Activated T-helper 9 cell treated with anti-CD3 and anti-CD28 coated beads, Interleukin-2, amount 50 U/mL, for 16 hours (primary cell): ENCODE measurements around the gene MACROD2.
"Not testable (repeated sequence)": the region's sequence is repeated elsewhere in the genome, so short reads cannot be mapped to it uniquely, and the experiment has no call there.

Experiments
- DNase-seq: peaks from one replicate; pipeline ENCODE4 v3.0.0-alpha.2; 2020; ENCODE audit warnings: low read depth

MACROD2 gene

DNA sequence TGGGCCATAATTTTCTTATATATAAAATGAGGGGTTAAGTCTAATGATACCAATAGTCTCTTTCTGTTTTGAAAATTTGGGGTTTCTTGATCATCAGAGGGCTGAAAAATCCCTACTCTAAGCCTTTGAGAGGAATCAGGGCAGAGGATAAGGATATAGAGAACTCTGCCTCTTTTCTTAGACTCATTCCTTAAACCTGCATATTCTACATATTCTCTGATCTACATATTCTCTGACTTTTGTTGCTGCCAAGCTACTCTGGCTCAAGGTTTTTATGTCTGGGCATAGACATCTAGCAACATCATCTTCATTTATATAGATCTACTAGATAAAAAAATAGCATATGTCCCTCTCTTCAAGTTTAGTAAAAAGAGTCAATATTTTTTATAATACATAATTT lies 270.9 kb downstream of the MACROD2 start:
- no peak for DNase-seq

DNA sequence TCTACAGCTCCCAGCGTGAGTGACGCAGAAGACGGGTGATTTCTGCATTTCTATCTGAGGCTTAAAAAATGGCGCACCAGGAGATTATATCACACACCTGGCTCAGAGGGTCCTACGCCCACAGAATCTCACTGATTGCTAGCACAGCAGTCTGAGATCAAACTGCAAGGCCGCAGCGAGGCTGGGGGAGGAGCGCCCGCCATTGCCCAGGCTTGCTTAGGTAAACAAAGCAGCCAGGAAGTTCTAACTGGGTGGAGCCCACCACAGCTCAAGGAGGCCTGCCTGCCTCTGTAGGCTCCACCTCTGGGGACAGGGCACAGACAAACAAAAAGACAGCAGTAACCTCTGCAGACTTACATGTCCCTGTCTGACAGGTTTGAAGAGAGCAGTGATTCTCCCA lies 275.4 kb downstream of the MACROD2 start:
- not testable (repeated sequence) for DNase-seq

DNA sequence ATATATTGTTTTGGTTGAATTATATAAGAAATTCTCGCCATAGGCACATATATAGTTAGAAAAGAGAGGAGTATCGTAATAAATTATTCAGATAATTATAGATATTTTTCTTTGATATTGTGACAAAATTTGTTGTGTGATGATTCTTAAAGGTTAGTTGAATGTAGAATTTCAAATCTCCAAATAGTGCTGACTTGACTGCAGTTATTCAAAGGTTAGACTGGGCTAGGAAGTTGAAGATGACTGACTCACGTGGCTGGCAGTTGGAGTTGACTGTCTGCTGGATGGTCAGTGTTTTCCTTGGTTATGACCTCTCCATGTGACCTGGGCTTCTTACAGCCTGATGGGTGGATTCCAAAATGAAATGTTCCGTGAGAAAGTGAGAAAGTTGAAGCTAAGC lies 286.8 kb downstream of the MACROD2 start:
- no peak for DNase-seq

DNA sequence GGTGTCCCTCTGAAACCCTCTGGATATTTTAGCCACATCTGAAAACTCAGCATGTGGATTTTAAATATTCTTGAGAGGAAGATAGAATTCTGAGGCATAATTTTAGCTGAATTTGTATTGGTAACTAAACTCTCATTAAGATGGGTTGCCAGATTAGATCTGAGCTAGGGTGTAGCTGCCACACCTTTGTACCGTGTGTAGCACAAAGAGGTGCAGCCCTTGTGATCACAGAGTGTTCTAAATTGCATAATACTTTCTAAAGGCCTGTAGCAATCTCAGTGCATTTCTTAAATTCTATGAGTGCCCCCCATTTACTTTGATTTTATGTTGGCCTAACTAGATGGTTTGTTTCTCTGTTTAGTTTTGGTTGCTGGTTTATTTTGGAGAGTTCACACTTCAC lies 289.1 kb downstream of the MACROD2 start:
- DNase-seq, result no peak

- no peak for DNase-seq
These were observed 293.3 kb downstream of the MACROD2 start for GRCh38 chr20:14288341-14289330.

DNA sequence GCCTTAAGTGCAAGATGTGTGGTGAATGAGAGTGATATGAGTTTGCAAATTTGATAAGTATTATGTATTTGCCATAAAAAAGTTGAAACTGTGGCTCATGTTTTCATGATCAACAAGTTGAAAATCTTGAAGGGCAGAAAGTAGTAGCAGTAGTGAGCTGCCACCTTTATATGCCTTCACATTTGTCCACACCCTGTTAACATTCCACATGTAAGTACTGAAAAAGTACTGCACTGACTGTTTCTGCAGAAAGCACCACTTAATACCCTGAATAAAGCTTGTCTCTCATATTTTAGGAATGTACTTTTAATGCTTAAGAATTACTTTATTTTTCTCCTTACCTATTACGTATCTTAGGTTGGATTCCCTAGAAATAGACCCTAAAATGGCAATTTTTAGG lies 296.2 kb downstream of the MACROD2 start:
- no peak for DNase-seq

GRCh38 chr20:14295238-14295637 lies 299.9 kb downstream of the MACROD2 start:
- DNase-seq, result no peak

DNA sequence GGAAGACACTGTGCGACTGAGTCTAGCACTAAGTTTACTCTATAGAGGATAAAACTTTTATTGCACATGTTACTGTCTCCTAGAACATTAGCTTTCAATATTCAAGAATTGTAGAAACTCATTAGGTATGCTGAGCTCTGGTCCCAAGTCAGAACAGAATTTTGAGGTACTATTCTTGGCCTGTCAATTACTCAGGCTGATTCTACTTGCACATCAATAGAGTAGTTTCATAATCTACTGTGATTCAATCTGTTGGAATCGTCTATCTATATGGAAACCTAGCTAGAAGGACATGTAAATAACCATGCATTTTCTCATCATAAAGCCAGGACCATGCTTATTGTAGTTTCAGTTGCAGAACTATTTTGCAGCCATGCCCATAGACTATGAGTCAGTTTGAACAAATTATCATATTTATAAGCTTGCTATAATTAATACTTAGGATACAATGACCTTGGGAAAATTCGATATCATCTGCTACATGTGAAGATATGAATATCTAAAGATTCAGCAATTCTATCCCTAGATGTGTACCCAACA lies 300.5 kb downstream of the MACROD2 start:
- no peak for DNase-seq

GRCh38 chr20:14299831-14300230 lies 304.5 kb downstream of the MACROD2 start:
- no peak for DNase-seq

GRCh38 chr20:14303106-14303505 lies 307.8 kb downstream of the MACROD2 start:
- DNase-seq, result no peak

- DNase-seq, result no peak
These were observed 308.3 kb downstream of the MACROD2 start for GRCh38 chr20:14303651-14304050.

GRCh38 chr20:14304472-14304871 lies 309.2 kb downstream of the MACROD2 start:
- DNase-seq, result no peak

DNA sequence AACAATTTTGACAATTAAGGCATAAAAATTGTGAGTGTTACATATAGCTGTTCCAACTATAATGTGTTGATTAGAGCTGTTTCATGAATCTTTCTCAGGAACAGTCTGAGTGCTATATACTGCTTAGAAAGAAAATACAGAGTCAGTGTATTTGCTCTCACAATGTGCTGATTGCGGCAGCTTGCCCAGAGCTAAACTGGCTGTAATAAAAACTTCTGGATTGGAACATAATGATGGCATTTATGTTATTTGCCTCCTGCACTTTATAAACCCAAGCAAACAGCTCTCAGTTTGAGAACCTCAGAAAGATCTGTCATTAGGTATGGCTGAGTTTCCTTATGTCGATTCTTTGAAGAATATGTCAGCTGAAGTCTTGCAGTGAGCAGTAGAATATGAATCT lies 312.6 kb downstream of the MACROD2 start:
- no peak for DNase-seq

DNA sequence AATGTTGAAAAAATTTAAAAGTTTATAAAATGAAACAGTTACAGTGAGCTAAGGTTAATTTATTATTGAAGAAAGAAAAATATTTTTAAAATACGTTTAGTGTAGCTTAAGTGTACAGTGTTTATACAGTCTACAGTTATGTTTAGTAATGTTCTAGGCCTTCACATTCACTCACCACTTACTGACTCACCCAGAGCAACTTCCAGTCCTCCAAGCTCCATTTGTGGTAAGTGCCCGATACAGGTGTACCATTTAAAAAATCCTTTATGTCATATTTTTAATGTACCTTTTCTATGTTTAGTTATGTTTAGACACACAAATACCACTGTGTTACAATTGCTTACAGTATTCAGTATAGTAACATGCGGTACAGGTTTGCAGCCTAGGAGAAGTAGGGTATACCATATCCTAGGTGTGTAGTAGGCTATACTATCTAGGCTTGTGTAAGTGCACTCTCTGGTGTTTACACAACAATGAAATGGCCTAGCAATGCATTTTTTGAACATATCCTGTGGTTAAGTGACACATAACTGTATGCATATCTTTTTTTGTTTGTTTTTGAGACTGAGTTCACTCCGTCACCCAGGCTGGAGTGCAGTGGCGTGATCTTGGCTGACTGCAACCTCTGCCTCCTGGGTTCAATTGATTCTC lies 315.8 kb downstream of the MACROD2 start:
- DNase-seq, result no peak

- DNase-seq, result no peak
These were observed 316.7 kb downstream of the MACROD2 start for GRCh38 chr20:14312001-14312400.

DNA sequence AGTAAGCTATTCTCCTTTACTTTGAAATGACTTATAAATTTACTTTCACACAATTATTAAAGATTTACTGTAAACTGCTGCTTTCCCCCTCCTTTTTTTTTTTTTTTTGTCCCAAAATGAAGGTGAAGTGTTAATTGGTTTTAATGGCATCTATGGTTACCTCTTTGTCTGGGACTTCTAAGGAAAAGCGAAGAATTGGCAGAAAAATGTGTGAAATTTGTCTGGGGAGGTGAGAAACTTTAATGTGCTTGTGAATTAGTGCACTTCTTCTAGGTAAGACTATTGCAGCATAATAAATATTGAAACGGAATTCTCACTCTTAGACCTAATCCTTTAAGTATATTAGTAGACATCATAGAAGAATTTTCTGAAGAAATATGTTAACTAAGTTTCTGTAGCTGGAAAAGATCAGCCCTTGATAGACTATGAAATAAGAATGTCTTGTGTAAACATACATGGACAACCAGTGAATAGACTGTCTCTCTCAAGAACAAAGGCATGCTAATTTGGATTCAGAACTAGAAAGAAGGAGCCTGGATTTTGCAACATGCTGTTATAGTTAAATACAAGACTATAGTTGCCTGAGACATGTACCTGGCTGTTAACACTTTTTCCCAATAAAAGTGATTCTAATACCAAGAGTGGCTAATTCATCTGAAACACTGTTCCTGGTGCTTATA lies 318.2 kb downstream of the MACROD2 start:
- DNase-seq, result no peak

DNA sequence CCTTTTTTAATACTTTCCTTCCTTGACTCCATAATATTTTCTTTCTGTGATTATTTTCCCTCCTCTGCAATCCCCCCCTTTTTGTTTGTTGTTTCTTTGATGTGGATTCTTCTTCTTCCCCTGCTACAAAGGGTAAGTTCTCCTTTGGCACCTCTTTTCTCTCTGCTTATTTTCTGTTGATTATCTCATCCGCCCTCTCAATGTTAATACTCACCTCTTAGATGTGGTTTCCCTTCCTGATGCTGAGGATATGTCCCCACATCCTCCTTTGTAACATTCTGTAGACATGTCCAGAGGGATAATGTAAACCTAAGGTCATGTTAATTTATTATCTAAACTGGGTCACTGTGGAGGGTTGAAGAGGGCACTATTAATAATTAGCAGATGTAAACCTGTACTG lies 324.4 kb downstream of the MACROD2 start:
- no peak for DNase-seq

GRCh38 chr20:14331646-14332045 lies 336.3 kb downstream of the MACROD2 start:
- no peak for DNase-seq

GRCh38 chr20:14332866-14333265 lies 337.6 kb downstream of the MACROD2 start:
- no peak for DNase-seq

- DNase-seq, result no peak
These were observed 338.4 kb downstream of the MACROD2 start for GRCh38 chr20:14333721-14334120.

GRCh38 chr20:14334306-14334930 lies 339.1 kb downstream of the MACROD2 start:
- no peak for DNase-seq

DNA sequence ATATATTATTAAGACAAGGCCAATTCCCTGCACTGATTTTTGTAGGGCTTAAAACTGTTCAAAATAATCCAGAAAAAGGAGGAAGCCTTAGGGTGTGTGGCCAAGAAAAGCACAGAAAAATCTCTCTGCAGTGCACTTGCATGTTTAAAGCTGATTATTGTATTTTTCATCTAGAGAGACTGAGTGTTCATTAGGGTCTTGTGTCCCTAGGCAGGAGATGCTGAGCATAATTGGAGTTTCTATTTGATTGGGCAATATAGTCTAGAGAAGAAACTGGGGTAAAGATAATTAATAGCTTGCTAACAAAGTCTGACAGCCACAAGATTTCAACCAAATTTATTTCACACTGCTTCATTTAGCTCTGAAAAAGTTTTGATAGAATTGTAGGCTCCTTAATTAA lies 339.7 kb downstream of the MACROD2 start:
- DNase-seq, result no peak
